Measurements from ENCODE around the gene FAM98B. TPM values are rescaled to one million over a fixed set of nuclear protein-coding genes. Genes with fewer than 3 reads are reported as not detected.

FAM98B gene
- total and polyA plus RNA-seq, 2 of the 8 experiments (the other 6 are each of a cell fraction or from before 2014, with no cell fraction given): 5.9 to 48.4 TPM

- H3K14ac ChIP-seq (ENCODE audit: insufficient read length): no peak overlapping the region
- no peak overlapping the region for H2BK15ac ChIP-seq (ENCODE audit: low read length)
- H2AFZ ChIP-seq (ENCODE audit: low read length): no peak overlapping the region
- no peak overlapping the region for H3K23ac ChIP-seq (ENCODE audit: insufficient read length)
- no peak overlapping the region for H3K4me3 ChIP-seq (ENCODE audit: extremely low read depth in 1 of 4, insufficient read depth in 2 of 4, low read depth in 3 of 4, low read length in 4 of 4)
- no peak overlapping the region for H4K8ac ChIP-seq (ENCODE audit: extremely low read depth, insufficient read depth, low read length)
- DNase-seq (ENCODE audit: low read depth in 1 of 2, low spot score in 2 of 2) (no peak), FAIRE-seq (no peak)
- H4K91ac ChIP-seq (replicated peaks; ENCODE audit: insufficient read length, low read length): no peak overlapping the region
- H3K23me2 ChIP-seq (ENCODE audit: low read depth, low read length): peaks cover 1% of the 10 kb centered on the region; the same call in 1 of the 2 replicates
- no peak overlapping the region for H2BK20ac ChIP-seq (ENCODE audit: low read length)
- no peaks in the 10 kb centered on the region for H3K36me3 ChIP-seq (ENCODE audit: control insufficient read depth in 2 of 4, insufficient read depth in 4 of 4, low read length in 3 of 4)
- H2BK5ac ChIP-seq (ENCODE audit: low read depth, low read length): no peak overlapping the region
- WGBS, 2 experiments (ENCODE audit: extremely low coverage in 1 of 2, insufficient coverage in 1 of 2, insufficient read length in 1 of 2, insufficient replicate concordance in 2 of 2, low coverage in 1 of 2, low lambda C conversion rate in 2 of 2, missing lambda C conversion rate in 1 of 2): 89% methylated on average over 4 of the region's 4 CpGs; no CpG with 5 or more reads in 1 of the 2 experiments
- H3K27ac ChIP-seq (ENCODE audit: low read depth, low read length): no peak overlapping the region
- H2BK120ac ChIP-seq (replicated peaks; ENCODE audit: low read depth, low read length): no peak overlapping the region
- H4K5ac ChIP-seq (ENCODE audit: insufficient read length, low read depth, low read length): no peak overlapping the region
- no peak overlapping the region for H3K9ac ChIP-seq (replicated peaks in 1 of 4; ENCODE audit: extremely low read depth in 1 of 4, low read depth in 3 of 4, low read length in 3 of 4)
- CTCF ChIA-PET (ENCODE audit: partially characterized antibody): interaction anchor here (1.2 to 1.8 kb wide), 4 partner anchors 12 to 165 kb away, joined by 3 to 6 read pairs (median 4); partner anchors contain the start of gene RASGRP1
- no peak overlapping the region for H2AK5ac ChIP-seq (ENCODE audit: low read depth, low read length)
- H2BK12ac ChIP-seq (ENCODE audit: low read depth, low read length): no peak overlapping the region
- no peak for TF ChIP-seq ATF2 (IDR thresholded peaks at IDR 0.05; ENCODE audit: low read length)
- TF ChIP-seq GTF2F1 (IDR thresholded peaks at IDR 0.05; ENCODE audit: borderline replicate concordance, low read depth, low read length): no peak
- TF ChIP-seq HDAC2 (IDR thresholded peaks at IDR 0.05; ENCODE audit: borderline replicate concordance in 1 of 2, low read depth in 2 of 2, low read length in 2 of 2): no peak
- TF ChIP-seq TBP (IDR thresholded peaks at IDR 0.05; ENCODE audit: low read depth, low read length): no peak
- no peak for TF ChIP-seq SP4 (IDR thresholded peaks at IDR 0.05; ENCODE audit: low read length)
- TF ChIP-seq CBX8 (IDR thresholded peaks at IDR 0.05; ENCODE audit: borderline replicate concordance, low read depth, low read length): no peak
- TF ChIP-seq BACH1 (IDR thresholded peaks at IDR 0.05; ENCODE audit: low read length): no peak
- no peaks in the 10 kb centered on the region for H3K79me2 ChIP-seq (ENCODE audit: control insufficient read depth in 1 of 2, insufficient read depth in 2 of 2, low read length in 2 of 2)
- H3K4me1 ChIP-seq (replicated peaks in 1 of 4; ENCODE audit: control insufficient read depth in 3 of 4, insufficient read depth in 4 of 4, low read length in 3 of 4): peaks cover 0 to 16% (median 8%) of the 10 kb centered on the region in 4 experiments; a peak in 6 of 7 replicates
- H3K27me3 ChIP-seq (replicated peaks in 1 of 4; ENCODE audit: control insufficient read depth in 3 of 4, extremely low read depth in 1 of 4, insufficient read depth in 3 of 4, low read length in 3 of 4): no peaks in the 10 kb centered on the region
- H3K79me1 ChIP-seq (ENCODE audit: low read depth, low read length): no peaks in the 10 kb centered on the region
- H3K4me2 ChIP-seq (ENCODE audit: insufficient read depth in 1 of 2, low read depth in 2 of 2, low read length in 2 of 2): no peak overlapping the region
- H4K20me1 ChIP-seq (replicated peaks in 1 of 2; ENCODE audit: control insufficient read depth in 1 of 2, insufficient read depth in 2 of 2, low read length in 2 of 2): no peaks in the 10 kb centered on the region
- no peak overlapping the region for H3K18ac ChIP-seq (ENCODE audit: extremely low read depth, low read length)
- no peak overlapping the region for H3K56ac ChIP-seq (replicated peaks; ENCODE audit: insufficient read length, low read depth, low read length)
- H3K4ac ChIP-seq (replicated peaks; ENCODE audit: insufficient read length, low read depth, low read length): no peak overlapping the region
- POLR2A ChIA-PET (ENCODE audit: partially characterized antibody): interaction anchor here (0.7 to 0.9 kb wide), 2 partner anchors 14 to 64 kb away, joined by 3 read pairs; partner anchors contain the start of gene FAM98B
- no peaks in the 10 kb centered on the region for H3K9me3 ChIP-seq (ENCODE audit: insufficient read depth in 2 of 2, low read depth in 1 of 2, low read length in 1 of 2)
Measured at GRCh38 chr15:38518084-38518483, 64.2 kb downstream of the FAM98B start.
